Measurements from ENCODE around the gene KIF26A.

KIF26A gene

DNA sequence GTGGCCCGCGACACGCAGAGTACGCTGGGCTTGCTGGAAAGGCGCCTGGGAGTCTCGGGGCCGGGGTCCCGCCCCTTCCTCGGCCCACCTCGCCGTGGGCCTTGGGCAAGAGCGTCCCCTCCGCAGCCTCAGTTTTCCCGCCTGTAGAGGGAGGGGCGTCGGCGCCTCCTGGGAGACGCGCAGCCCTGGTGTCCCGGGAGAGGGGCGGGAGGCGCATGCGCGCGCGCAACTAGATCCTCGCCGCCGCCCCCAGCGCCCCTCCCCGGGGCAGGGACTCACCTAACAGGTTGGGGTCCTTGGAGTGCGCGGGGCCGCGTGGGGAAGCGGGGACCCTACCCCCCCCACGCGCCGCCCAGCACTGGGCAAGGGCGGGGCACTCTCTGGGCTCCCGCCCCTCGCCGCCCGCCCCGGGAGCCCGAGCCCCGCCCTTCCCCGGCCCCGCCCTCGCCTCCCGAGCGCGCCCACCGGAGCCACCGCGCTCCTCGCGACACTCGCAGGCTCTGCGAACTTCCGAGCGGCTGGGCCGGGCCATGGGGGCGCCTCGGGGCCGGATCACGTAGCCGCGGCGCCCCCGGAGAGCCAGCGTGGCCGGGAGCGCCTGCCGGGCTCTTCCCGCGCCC, at the start of gene KIF26A:
KIF26A (plus strand) TSS at position 490 of the 620 bp plus-strand sequence. CDS start 136 bp downstream, outside the sequence.
- no peak for DNase-seq

DNA sequence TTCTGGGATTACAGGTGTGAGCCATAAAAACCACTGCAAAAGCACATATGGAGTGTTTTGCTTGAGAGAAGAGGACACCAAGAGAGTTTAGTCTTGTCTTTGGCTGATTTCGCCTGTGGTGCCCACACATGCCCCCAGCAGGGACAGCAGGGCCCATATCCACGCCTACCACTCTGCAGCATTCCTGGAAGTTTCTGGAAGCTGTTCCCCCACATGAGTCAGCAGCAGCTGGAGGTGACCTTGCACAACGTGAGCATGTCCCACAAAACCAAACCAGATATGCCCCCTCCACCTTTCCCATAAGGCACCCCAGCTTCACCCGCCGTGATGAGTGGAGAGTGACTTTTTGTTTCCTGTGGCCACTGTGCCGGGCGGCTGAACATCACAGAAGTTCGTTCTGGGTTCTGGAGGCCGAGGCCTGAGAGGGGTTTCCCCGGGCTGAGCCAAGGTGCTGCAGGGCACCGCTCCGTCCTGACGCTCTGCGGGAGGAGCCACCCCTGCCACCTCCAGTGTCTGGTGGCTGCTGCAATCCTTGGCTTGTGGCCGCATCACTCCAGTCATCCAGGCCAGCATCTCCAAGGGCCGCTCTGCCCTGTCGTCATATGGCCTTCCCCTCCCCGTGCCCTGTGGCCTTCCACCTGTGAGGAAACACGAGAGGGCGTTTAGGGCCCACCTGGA, 48.2 kb upstream of the KIF26A start:
- no peak for DNase-seq

DNA sequence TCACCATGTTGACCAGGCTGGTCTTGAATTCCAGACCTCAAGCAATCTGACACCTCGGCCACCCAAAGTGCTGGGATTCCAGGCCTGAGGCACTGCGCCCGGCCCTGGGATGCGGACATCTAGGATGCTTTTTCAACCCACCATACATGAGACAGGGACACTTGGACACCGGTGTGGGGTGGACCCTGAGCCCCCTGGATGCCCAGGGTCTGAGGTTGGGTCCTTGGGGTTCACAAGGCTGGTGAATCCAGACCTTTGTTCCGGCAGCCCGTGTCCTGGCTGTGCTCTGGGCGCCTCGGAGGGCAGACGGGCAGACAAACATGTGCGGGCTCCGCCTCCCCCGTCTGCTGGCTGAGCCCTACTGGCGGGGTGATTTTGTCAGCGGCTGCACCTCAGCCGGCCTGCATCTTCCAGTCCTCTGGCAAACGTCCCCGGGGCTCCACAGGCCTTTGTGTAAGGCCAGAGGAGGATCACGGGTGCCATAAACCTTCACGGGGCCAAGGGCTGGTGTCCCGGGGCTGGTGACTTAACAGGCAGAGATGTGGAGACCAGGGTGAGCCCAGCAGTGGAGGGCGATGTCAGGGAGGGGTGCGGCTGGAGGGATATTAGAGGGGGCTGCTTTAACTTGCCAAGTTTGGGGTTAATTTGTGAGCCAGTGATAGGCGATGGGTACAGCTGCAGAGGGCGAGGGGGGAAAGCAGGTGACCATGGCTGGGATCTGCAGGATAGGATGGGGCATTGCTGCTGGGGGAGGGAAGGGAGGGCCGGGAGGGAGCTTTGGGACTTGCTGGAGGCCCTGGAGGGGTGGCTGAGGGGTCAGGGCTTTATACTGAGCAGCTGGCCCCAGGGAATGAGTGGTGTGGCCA, 47.1 kb upstream of the KIF26A start:
- no peak for DNase-seq

GRCh38 chr14:104091927-104092771, 46.2 kb upstream of the KIF26A start:
- DNase-seq, result no peak

GRCh38 chr14:104092931-104093365, 45.4 kb upstream of the KIF26A start:
- DNase-seq, result no peak

DNA sequence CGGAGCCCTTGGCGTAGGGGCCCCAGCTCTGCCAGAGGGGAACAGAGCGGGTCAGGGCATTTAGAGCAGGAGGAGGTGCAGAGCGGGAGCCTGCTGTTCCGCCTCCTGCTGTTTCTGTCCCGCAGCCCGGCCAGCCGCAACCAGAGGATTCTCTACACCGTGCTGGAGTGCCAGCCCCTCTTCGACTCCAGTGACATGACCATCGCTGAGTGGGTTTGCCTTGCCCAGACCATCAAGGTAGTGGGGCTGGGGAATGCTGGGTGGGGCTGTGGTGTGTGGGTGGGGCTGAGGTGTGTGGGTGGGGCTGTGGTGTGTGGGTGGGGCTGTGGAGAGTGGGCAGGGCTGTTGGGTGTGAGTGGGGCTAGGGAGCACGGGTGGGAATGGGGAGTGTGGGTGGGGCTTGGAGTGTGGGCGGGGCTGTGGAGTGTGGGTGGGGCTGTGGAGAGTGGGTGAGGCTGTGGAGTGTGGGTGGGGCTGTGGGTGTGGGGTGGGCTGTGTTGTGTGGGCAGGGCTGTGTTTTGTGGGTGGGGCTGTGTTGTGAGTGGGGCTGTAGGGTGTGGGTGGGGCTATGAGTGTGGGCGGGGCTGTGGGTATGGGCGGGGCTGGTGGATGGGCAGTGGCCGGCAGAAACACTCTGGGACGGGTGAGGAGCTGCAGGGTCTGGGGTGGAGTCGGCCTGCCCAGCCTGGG, 44.9 kb upstream of the KIF26A start:
- no peak for DNase-seq

- DNase-seq, result no peak
Measured at GRCh38 chr14:104094056-104094708, 44.2 kb upstream of the KIF26A start.

- DNase-seq, result peak; percentile 37
Measured at GRCh38 chr14:104094709-104095425, 43.5 kb upstream of the KIF26A start.

- no peak for DNase-seq
Measured at GRCh38 chr14:104095426-104096310, 42.7 kb upstream of the KIF26A start.

DNA sequence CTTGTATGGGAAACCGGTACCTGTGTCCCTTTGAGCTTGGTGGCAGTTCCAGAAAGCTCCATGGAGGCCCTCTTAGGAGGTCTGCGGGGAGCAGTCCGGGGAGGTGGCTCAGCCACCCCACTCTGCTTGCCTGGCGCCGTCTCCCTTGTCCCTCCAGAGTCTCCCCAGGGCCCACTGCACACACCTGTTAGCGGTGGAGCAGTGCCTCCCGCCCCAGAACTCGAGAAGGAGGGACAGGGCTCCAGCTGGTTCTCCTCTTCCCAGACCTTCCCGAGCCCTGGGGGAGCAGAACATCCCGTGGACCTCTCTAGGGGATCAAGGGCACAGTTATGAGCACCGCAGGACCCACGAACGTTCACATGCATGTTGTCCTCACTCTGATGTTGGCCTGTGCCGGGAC, 42.1 kb upstream of the KIF26A start:
- DNase-seq, result no peak

DNA sequence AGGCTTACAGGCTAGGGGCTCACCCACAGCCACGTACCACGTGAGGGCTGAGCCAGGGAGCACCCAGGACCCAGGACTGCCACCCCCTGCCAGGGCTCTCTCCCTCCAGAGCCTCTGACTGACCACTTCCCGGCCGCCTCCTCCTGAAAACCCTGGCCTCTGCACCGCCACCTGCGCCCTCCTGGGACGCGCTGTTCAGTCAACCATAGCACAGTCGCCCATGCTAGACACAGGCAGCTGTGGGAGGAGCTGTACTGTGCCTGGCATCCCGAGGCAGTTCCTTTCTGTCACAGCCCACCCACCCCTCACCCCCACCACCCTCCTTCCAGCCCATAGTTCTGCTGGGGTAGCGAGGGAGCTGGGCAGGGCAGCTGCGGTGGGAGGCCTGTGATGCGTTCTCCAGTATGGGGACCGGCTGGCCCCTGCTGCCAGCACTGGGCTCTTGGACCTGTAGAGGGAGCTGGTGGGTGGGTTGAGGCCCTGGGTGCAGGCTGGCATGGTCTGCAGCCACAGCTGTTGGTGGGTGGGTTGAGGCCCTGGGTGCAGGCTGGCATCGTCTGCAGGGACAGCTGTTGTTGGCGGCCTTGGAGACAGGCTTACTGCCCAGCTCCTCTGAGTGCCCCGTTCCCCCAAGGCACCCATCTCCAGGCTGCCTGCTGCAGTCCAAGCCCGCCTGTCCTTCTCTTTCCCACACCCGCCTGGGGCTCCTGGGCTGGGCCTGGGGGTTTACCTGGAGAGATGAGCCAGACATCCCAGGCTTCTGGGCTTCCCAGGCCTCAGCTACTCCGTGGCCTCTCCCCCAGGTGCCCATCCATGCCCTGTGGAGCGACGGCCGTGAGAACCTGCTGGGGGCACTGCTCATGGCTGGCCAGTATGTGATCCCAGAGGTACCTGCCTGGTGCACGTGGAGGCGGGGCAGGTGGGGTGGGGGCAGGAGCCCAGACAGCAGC, 41.4 kb upstream of the KIF26A start:
- no peak for DNase-seq

DNA sequence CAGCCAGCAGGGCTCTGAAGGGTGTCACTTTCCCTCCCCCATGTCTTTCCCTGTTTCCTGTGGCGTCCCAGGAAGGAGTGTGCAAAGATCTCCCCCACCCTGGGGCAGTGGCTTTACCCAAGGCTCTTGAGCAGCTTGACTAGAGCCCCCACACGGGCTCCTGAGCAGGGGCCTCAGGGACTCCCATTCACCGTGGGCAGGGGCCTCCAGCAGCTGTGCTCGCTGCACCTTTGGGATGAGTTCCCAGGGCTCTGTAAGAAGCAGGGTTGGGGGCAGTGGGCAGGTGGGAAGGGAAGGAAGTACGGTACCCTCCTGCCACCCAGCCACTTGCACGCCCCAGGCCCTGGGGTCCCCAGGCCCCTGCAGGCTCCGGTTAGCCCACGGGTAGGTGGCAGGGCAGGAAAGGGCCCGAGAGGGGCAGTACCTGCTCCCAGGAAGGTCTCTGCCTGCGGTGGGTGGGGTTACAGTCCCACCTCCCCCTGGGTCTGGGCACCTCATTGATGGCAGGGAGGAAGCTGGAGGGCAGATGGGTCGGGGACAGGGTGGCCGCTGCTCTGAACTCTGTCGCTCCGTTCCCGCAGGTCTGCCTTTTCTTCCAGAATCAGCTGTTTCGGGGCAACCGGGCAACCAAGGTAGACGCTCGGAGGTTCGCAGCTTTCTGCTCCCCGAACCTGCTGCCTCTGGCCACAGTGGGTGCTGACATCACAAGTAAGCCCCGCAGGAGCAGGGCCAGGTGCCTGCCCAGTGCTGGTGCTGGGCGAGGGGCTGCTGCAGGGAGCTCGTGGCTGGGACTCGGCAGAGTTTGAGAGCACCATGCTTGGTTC, 39.9 kb upstream of the KIF26A start:
- DNase-seq, result no peak

DNA sequence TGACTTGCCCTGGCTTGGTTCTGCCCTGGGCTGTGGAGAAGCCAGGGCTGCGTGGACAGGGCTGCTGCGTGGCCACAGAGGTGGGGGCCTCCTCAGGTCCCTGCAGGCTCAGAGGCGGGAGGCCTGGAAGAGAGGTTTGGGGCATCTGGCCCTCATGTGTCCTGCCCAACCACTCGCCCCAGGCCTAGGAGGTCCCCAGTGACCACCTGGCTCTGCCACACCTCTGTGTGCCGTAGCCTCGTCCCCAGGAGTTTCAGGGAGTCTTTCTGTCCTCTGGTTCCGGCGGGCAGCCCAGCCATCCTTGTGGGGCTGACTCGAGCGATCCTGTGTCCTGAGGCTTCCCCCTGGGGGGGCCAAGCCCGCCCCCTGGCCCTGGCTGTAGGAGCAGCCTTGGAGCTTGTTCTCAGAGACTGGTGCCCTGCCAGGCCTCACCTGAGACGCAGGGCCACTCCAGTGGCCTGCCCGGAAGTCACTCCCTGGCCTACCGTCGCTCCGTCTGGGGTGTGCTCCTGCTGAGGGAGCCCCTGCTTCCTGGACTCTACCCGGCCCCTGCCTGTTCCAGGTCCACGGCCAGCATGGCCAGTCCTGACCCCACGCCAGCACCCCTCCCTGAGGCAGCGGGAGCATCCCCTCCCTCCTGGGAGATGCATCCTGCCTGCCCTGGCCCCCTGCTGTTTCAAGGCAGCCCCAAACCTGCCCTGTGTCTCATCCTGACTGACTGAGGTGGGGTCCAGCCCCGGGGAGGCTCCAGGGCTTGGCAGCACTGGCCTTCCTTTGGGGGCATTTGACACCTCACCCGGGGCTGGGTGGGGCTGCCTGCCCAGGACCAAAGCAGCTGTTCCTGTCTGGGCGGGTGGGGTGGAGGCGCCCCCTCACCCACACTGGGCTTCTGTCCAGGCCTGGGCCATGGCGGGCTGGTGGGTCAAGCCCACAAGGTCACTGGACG, 39.0 kb upstream of the KIF26A start:
- no peak for DNase-seq

DNA sequence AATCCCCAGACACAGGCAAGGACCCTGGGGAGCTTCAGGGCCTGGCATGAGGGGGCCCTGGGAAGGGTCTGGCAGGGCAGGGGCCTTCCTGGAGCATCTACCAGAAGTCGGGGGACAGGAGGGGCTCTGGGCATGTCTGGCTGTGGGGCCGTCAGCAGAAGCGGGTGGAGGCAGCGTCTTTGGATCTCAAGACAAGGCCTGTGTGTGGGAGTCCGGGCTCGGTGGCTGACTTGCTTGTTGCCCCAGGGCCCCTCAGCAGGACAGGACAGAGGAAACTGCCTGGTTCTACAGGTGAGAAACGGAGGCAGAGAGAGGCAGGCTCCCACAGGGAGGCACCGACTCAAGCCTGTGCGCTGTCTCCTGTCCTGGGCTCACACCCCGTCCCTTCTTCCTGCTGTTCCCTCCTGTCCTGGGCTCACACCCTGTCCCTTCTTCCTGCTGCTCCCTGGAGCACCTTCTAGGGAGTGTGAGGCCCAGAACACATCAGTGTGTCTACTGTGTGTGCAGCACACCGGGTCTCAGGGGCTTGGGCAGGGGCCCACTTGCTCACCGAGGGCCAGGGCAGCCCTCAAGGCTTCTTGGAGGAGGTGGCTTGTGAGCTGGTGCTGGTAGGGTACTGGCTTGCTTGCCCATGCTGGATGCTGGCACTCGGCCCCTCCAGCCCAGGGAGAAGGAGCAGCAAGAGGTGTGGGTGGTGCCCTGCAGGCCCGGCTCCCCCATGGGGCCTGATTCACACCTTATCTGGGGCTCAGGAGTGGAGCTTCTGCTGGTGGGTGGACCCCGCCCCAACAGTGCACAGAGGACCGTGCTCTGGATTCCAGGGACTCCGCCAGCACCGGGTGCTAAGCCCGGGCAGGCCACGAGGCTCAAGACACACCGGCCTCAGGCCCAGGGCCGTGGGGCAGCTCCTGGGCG, 38.0 kb upstream of the KIF26A start:
- DNase-seq, result no peak

DNA sequence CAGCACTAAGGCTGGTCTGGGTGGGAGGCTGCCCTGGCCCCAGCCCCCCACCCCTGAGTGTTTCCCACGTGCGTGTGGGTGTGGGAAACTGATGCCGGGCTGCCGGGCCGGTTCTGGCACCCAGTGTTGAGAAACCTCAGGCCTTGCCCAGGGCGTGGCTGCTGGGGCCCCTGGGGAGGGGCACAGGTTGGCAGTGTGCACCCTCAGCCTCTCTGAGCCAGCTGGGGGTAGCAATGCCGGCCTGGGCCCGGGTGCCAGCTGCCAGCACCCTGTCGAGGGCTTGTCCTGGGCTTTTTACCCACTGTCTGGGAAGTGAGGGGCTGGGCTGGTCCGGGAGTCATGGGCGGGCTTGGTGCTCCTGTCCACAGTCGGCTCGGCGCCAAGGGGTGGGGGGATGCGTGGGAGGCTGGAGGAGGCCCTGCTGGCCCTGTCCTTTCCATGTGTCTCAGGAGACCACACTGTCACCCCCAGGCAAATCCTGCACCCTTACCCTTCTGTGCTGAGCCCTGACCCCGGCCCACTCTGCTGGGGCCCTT, 37.2 kb upstream of the KIF26A start:
- DNase-seq, result no peak
